GM13977 (cell line): Measurements from ENCODE around the gene EPHA2.

Experiments
- DNase-seq: peaks from one replicate; pipeline ENCODE4 v3.0.0; 2012; ENCODE audit warnings: low spot score
- in situ Hi-C: fragments of 300-500 bp; cut with MboI; formaldehyde crosslinking; loops from one replicate; pipeline ENCODE4 v1.12.0; 2022; ENCODE audit warnings: low sequenced_read_pairs, low pct_unique_long_range_greater_than_20kb, mixed read lengths, inconsistent platforms; ENCODE audit not compliant: unreplicated experiment
- TF ChIP-seq, protein P1 (sequence below): IDR thresholded peaks from 2 replicates; pipeline ENCODE4 v1.5.1; 2012; ENCODE audit warnings: mild to moderate bottlenecking, control low read depth; ENCODE audit not compliant: insufficient read depth; ENCODE audit errors: extremely low read depth, missing control alignments

EPHA2 gene

DNA sequence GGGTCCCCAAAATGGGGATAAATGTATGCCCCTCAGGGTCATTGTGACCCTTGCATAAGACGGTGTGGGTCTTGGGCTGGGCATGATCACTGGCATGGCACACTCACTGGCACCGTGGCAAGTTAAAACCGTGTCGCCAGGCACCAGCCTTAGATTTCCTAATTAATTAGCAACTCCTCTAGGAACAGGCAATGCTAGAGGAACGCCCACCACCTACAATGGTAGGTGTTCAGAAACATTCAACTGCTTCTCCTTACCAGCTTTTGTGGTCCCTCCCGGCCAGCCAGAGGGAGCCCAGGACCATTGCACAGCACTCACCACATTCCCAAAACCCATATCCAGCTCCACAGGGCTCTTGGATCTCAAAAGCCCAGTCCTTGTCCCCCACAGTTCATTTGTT, 36.4 kb downstream of the EPHA2 start:
- TF ChIP-seq, protein P1, sequence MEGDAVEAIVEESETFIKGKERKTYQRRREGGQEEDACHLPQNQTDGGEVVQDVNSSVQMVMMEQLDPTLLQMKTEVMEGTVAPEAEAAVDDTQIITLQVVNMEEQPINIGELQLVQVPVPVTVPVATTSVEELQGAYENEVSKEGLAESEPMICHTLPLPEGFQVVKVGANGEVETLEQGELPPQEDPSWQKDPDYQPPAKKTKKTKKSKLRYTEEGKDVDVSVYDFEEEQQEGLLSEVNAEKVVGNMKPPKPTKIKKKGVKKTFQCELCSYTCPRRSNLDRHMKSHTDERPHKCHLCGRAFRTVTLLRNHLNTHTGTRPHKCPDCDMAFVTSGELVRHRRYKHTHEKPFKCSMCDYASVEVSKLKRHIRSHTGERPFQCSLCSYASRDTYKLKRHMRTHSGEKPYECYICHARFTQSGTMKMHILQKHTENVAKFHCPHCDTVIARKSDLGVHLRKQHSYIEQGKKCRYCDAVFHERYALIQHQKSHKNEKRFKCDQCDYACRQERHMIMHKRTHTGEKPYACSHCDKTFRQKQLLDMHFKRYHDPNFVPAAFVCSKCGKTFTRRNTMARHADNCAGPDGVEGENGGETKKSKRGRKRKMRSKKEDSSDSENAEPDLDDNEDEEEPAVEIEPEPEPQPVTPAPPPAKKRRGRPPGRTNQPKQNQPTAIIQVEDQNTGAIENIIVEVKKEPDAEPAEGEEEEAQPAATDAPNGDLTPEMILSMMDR, result no peak
- no peak for DNase-seq
- in situ Hi-C loops, result loop anchor here (25.0 kb wide), 1 partner anchor 493 kb away; the partner anchor contains the start of gene NBPF1

DNA sequence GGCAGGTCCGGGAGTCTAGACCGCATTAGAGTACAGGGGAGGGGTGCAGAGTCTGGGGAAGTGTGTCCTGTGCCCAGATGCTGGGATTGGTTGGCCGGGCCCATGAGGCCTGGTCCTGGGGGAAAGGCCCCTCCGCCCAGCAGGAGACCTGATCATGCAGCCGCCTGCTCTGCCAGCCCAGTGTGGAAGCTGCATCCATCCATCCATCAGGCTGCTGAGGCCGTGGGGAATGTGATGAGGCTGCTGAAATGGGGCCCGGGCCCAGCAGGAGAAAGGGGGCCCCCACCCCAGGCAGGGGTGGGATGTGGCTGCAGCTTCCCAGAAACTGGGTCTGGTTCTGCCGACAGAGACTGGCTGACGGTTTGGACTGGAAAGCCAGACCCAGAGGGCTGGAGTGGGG, 37.2 kb downstream of the EPHA2 start:
- TF ChIP-seq, protein P1, result no peak
- in situ Hi-C loops, result loop anchor here (25.0 kb wide), 1 partner anchor 494 kb away; the partner anchor contains the start of gene NBPF1
- DNase-seq, result no peak

DNA sequence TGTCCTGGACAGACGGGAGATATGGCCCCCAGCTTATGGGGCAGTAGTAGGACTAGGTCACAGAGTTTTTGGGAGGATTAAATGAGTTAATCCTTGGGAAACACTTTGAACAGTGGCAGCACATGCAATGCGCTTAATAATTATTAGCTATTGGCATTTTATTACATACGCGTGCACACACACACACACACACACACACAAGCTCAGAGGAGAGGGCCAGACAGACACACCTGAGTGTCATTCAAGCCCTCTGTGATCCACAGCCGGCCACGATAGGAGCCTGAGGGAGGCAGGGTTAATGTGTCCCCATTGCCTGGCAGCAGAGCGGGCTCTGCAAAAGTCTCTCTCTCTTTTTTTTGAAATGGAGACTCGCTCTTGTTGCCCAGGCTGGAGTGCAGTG, 37.9 kb downstream of the EPHA2 start:
- DNase-seq, result no peak
- TF ChIP-seq, protein P1, result no peak
- in situ Hi-C loops, result loop anchor here (25.0 kb wide), 1 partner anchor 494 kb away; the partner anchor contains the start of gene NBPF1

DNA sequence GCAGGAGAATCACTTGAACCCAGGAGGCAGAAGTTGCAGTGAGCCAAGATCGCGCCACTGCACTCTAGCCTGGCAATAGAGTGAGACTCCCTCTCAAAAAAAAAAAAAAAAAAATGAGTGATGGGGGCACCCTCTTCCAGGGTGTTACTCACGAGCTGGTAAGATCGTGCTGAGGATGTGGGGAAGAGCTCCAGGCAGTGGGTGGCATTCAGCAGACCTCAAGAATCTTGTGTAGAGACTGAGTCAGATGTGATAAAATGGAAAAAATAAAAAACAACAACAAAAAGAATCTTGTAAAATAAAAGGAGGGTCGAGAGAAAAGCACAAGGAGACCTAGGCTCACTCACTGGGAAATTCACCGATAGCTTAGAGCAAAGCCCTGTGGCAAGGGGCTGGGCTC, 38.5 kb downstream of the EPHA2 start:
- TF ChIP-seq, protein P1, result no peak
- DNase-seq, result no peak
- in situ Hi-C loops, result loop anchor here (25.0 kb wide), 1 partner anchor 495 kb away; the partner anchor contains the start of gene NBPF1

DNA sequence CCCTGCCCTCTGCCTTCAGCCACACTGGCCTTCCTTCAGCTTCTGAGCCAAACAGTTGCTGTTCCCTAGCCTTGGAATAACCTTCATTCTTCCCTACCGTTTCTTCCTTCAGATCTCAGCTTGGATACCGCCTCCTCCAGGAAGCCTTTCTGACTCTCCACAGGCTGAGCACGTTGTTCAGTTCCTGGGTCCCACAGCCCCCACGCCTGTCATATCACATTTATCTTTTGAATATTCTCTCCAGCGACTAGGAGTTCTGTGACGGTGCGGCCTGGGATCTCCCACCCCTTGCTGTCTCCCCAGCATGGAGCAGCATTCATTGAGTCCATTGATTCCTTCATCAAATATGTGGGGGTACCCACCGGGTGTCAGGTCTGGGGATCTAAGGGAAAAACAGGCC, 39.2 kb downstream of the EPHA2 start:
- DNase-seq, result no peak
- TF ChIP-seq, protein P1, result no peak
- in situ Hi-C loops, result loop anchor here (25.0 kb wide), 1 partner anchor 496 kb away; the partner anchor contains the start of gene NBPF1

DNA sequence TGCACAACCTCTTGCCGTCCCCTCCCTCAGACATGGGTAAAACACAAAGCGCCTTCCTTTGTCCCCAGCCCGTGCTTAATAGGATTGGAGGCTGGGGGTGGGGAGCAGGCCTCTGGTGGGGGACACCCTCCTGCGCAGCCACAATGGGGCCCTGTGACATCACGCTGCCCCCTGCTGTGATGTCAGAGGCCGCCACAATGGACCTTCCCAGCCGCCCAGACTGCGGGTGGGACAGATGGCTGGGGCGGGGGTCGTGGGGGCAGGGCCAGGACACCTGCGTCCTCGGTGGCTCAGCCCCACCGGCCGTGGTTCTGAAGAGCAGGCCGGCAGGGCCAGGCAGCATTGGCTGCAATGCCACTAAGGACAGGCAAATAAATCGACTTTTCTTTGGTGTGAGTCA, 39.9 kb downstream of the EPHA2 start:
- no peak for DNase-seq
- in situ Hi-C loops, result loop anchor here (25.0 kb wide), 1 partner anchor 496 kb away; the partner anchor contains the start of gene NBPF1
- TF ChIP-seq, protein P1, result no peak
